IPS DF 4.7 (cell line): ENCODE results near the gene MAGIX.
A peak's percentile ranks its signal among the peaks of the same experiment; 100 is the strongest.

Experiments used
- DNase-seq: peaks from one replicate; pipeline ENCODE4 v3.0.0-alpha.2; 2013; ENCODE audit warnings: low spot score; ENCODE audit errors: extremely low read depth

The MAGIX gene

GRCh38 chrX:49183701-49184281 is 21.2 kb downstream of the MAGIX start:
- DNase-seq, result no peak

- DNase-seq, result no peak
These were observed 22.0 kb downstream of the MAGIX start for GRCh38 chrX:49184294-49185281.

GRCh38 chrX:49186125-49187027 is 23.8 kb downstream of the MAGIX start, which contains the start of gene PRICKLE3:
PRICKLE3 (minus strand) TSS chrX:49186373; CDS start chrX:49186297, 76 bp downstream.
- no peak for DNase-seq

GRCh38 chrX:49187028-49187394 is 24.5 kb downstream of the MAGIX start:
- DNase-seq, result no peak

- no peak for DNase-seq
These were observed 25.0 kb downstream of the MAGIX start for GRCh38 chrX:49187526-49187925.

GRCh38 chrX:49188468-49189076 is 26.0 kb downstream of the MAGIX start:
- no peak for DNase-seq

- no peak for DNase-seq
These were observed 27.0 kb downstream of the MAGIX start for GRCh38 chrX:49189606-49190005.

GRCh38 chrX:49190821-49191573 is 28.4 kb downstream of the MAGIX start:
- DNase-seq, result peak; percentile 96

- no peak for DNase-seq
These were observed 29.0 kb downstream of the MAGIX start for GRCh38 chrX:49191574-49192011.

GRCh38 chrX:49192722-49193328 is 30.3 kb downstream of the MAGIX start:
- DNase-seq, result no peak

- no peak for DNase-seq
These were observed 31.0 kb downstream of the MAGIX start for GRCh38 chrX:49193542-49193964.

GRCh38 chrX:49197543-49198087 is 35.1 kb downstream of the MAGIX start:
- no peak for DNase-seq

- DNase-seq, result no peak
These were observed 36.2 kb downstream of the MAGIX start for GRCh38 chrX:49198540-49199314.

GRCh38 chrX:49199315-49199595 is 36.7 kb downstream of the MAGIX start:
- DNase-seq, result no peak

GRCh38 chrX:49199906-49200771 is 37.6 kb downstream of the MAGIX start, which contains the start of gene SYP:
SYP (minus strand) TSS chrX:49200193; CDS start chrX:49200186, 7 bp downstream.
- no peak for DNase-seq

GRCh38 chrX:49202022-49202421 is 39.5 kb downstream of the MAGIX start:
- DNase-seq, result no peak

GRCh38 chrX:49203536-49203935 is 41.0 kb downstream of the MAGIX start:
- no peak for DNase-seq

- DNase-seq, result no peak
These were observed 41.5 kb downstream of the MAGIX start for GRCh38 chrX:49204017-49204416.
